Mesenteric fat pad (tissue), 1 donor: ENCODE data around the gene TSPAN6. TPM values are rescaled to one million over a fixed set of nuclear protein-coding genes. Genes with fewer than 3 reads are reported as not detected.

Experiments
- DNase-seq: peaks from one replicate; pipeline ENCODE4 v3.0.0-alpha.2; 2020; ENCODE audit warnings: low spot score
- long read RNA-seq: library from polyadenylated mRNA; unstranded; transcript quantifications from one replicate; pipeline ENCODE4 v2.0.0, GENCODE V29; 2020
- total RNA-seq: library from RNA; stranded (reverse); fragmentation: NEBNext Ultra II Directional; extraction: Animal tissue kit (Norgen Biotek cat#: 25700); gene quantifications from one replicate; pipeline ENCODE4 v1.2.1, GENCODE V29; 2021
- donor health status: DM: yes; HTN: yes; CAD: no.

Gene TSPAN6
- total RNA-seq = 34.7 TPM
- long read RNA-seq, transcript TSPAN6-201 (8 exons, 2,206 nt) = major isoform, 173 of 212 reads
- long read RNA-seq, partial matches to known transcripts = 19 of 212 reads
- long read RNA-seq, other reads (novel, unspliced or antisense) = 20 of 212 reads

GRCh38 chrX:100636321-100636991 lies at the start of gene TSPAN6:
TSPAN6 (minus strand) TSS chrX:100636806; CDS start chrX:100636694, 112 bp downstream.
- DNase-seq = no peak

DNA sequence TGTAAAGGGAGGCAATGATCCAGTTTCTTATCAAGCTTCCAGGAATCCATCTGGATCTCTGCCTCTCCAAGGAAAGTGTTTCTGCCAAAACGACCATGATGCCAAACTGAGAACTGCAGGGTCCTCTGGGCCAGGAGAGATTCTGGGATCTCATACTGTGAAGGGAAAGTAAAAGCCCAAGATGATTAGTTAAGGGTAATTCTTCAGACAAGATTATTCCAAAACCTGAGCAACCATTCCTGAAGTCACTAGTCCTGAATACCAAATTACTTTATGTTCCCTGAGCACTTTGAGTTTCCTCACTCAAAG lies 49.3 kb upstream of the TSPAN6 start:
- DNase-seq = no peak

DNA sequence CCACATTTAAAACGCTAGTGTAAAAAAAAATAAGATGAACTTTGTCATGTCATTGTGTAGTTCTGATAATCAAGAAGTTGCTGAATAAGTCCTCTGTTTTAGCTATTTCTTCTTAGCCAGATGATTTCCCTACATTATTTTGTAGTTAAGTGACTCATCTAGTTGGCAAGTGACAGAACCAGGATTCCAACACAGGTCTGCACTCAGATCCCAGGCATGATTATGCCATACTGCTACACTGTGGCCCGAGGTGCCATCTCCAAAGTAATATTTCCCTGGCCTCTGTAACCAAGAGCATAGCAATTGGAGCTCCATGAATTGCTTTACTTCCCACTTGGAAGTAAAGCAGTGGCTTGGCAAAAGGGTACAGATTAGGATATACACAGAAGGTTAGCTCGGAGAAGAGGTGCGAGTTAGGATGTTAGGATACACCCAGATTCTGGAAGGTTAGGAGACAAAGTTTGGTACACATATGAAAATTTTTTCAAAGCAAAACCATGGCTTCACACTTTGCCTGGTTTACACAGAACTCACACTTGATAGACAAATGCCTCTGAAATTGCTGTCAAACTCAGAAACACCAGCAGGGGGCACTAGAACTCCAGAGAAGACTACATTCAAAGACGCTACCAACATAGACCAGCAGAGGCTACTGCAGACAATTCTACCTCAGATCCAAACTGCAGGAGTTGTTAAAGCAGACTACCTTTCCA lies 48.8 kb upstream of the TSPAN6 start:
- no peak for DNase-seq

GRCh38 chrX:100682939-100683338 lies 46.3 kb upstream of the TSPAN6 start:
- DNase-seq = no peak

DNA sequence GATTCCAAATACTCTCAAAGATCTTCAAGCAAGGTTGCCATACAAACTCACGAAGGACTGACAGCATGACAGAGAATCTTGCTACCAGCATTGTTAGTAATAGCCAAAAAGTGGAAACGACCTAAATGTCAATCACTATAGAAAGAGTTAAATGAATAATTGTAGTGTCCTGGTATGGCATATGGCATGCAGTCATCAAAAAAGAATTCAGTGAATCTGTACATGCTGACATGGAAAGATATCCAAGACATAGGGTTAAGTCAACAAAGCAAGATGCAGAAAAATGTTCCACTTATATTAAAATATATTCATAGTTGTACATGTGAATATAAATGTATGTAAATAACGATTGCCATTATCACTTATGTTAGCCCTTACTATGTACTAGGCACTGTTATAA lies 45.0 kb upstream of the TSPAN6 start:
- no peak for DNase-seq

DNA sequence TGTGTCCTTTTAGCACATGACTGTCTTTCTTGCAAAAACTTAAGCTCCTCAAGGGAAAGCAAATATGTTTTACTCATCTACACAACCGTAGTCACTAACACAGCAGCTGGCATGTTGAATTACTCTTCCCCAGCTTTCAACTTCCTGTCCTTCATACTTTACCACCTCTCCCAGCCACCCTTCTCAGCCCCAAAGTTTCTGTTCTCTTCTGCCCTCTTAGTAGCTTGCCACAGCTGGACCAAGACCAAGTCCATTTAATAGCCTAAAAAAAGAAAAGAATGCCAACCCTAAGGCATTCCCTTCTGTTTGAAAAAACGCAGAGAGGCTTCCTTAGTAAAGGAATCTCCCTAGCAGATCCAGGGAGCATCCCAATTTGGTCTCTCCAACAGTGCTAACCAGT lies 44.1 kb upstream of the TSPAN6 start:
- DNase-seq = no peak

DNA sequence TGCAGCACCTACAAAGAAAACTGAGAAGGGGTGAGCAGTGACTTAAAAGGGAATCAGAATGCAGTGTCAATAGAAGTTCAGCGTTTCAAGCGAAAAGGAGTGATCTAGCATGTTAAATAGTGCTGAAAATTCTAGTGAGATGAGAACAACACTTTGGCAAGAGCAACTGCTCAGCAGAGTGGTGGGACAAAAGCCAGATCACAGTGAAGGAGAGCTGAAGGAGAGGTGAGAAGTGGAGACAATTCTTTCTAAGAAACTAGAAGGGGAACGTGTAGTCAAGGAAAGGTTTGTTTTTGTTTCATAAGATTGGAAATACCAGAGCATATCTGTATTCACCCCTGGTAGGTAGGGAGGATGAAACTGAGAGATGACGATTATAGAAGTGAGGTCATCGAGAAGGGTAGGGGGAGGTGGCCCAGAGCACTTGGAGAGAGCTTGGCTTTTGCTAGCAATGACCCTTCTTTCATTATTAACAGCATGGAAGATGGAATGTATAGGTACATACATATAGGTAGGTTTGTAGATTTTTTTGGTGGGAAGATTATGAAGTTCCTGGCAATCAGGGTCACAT lies 41.1 kb upstream of the TSPAN6 start:
- no peak for DNase-seq

DNA sequence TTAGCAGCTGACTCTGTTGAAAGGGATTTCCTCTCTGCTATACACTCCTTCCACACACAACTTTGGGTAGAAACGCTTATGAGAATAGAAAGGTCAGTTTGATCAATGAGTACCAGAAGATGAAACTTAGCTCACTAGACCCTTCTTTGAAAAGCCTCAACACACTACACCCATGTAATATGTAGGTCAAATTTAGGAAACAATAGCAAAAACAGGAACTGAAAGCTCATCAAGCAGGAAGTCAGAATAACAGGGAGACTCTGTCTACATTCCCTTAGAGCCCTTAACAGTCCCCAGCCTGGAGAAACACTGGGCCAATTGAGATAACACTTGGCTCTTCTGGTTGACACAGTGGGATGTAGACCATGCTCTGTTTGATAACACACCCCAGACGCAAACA lies 38.1 kb upstream of the TSPAN6 start:
- no peak for DNase-seq

GRCh38 chrX:100673397-100673953 lies 36.9 kb upstream of the TSPAN6 start:
- DNase-seq = no peak

DNA sequence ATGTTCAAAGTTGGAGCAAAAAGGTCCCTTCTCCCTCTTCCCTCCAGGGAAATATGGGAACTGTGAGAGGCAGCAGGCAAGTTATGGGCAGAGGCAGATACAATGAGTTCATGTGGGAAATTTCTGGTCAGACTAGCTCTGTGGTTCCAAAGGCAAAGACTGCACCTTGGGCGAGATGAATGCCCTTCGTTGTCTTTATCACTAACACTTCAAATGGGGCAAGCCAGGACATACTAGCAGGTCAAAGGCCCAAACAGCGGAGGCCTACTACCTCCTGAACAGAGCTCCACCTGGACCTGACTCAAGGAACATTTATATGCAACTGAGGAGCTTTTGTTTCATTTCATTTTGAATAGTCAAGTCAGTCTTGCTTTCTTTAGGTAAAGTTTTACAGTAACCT lies 36.4 kb upstream of the TSPAN6 start:
- no peak for DNase-seq

DNA sequence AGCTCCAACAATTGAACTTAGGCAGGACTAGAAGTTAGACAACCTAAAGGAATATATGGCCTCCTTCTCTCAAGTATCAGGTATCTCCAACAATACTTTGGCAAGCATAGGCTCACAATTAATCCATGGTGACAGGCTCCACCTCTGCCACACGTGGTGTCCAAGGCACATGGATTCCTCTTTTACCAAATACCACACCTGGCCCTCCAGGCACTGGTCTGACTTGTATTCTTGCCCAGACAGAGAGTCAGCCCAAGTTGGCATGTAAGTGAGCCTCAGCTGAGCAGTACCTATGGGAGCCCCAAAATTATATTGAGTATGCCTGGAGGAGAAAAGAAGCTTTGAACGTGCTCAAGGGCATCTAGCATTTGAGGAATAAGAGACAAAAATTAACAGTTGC lies 27.0 kb upstream of the TSPAN6 start:
- no peak for DNase-seq

GRCh38 chrX:100662796-100663195 lies 26.2 kb upstream of the TSPAN6 start:
- no peak for DNase-seq

DNA sequence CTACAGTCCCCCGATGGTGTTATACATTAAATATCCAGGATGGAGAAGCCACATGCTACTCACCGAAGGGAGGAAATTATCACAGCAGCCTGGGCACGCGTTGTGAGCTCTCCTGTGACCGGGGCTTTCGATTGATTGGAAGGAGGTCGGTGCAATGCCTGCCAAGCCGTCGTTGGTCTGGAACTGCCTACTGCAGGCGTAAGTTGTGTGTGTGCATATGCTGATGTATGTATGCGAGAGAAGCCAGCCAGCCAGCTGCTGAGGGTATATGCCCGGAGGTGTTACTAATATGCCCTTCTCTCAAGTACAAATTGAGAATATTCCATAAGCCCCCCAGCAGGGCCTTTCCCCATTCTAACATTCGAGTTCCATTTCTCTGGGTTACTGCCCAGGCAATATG lies 25.6 kb upstream of the TSPAN6 start:
- no peak for DNase-seq

- no peak for DNase-seq
Observed at GRCh38 chrX:100659431-100660137, 23.0 kb upstream of the TSPAN6 start.

- DNase-seq = no peak
Observed at GRCh38 chrX:100658941-100659381, 22.4 kb upstream of the TSPAN6 start.

- DNase-seq = no peak
Observed at GRCh38 chrX:100654261-100654660, 17.7 kb upstream of the TSPAN6 start.

GRCh38 chrX:100652266-100652665 lies 15.7 kb upstream of the TSPAN6 start:
- no peak for DNase-seq

DNA sequence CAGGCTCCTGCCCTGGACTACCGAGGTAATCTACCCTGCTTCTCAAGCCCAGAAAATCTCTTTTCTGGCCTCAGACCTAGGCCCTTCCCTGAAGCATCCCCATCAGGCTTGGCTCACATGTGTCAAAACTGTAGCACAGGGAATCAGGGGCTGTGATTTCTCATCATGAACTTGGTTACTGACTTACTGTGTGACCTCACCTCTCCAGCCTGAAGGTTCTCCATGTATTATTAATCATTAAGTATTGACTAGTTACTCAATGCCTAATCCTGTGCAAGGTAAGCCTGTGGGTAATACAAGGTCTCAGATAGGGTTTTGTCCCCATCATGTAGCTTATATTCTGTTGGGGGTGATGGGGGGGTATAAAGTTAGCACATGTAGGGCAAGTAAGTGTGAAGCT lies 14.2 kb upstream of the TSPAN6 start:
- no peak for DNase-seq

- DNase-seq = no peak
Observed at GRCh38 chrX:100649550-100650356, 13.1 kb upstream of the TSPAN6 start.
